Activated CD4-positive, alpha-beta T cell treated with anti-CD3 and anti-CD28 coated beads for 36 hours (primary cell): Measurements from ENCODE around the gene IL17A. TPM values are rescaled to one million over a fixed set of nuclear protein-coding genes. Genes with fewer than 3 reads are reported as not detected.
A peak's percentile ranks its signal among the peaks of the same experiment; 100 is the strongest.

ENCODE experiments used
- ATAC-seq: fragments of 200-7000 bp; cut with Tn5 transposase; one replicate; pipeline ENCODE4 v1.10.0; 2021; ENCODE audit warnings: mild to moderate bottlenecking, moderate library complexity
- CTCF ChIA-PET: fragments of 350-600 bp; sonication (Branson Sonifier 250); formaldehyde crosslinking; loops from one replicate; lab custom pipeline; 2021; ENCODE audit warnings: antibody characterized with exemption; lab: Charles Lee
- POLR2A ChIA-PET: fragments of 350-600 bp; sonication (Branson Sonifier 250); formaldehyde crosslinking; loops from one replicate; lab custom pipeline; 2021; ENCODE audit warnings: antibody characterized with exemption, inconsistent platforms; lab: Charles Lee
- DNase-seq: peaks from one replicate; pipeline ENCODE4 v3.0.0-alpha.2; 2020
- H3K27ac Mint-ChIP-seq: one replicate; pipeline ENCODE4 v1.8.0; 2021; ENCODE audit warnings: mixed read lengths
- H3K27me3 Mint-ChIP-seq: one replicate; pipeline ENCODE4 v1.8.0; 2021; ENCODE audit warnings: mixed read lengths
- H3K36me3 Mint-ChIP-seq: one replicate; pipeline ENCODE4 v1.8.0; 2021; ENCODE audit warnings: low read depth, mixed read lengths
- H3K4me1 Mint-ChIP-seq: one replicate; pipeline ENCODE4 v1.8.0; 2021; ENCODE audit warnings: mixed read lengths
- H3K4me3 Mint-ChIP-seq: one replicate; pipeline ENCODE4 v1.8.0; 2021; ENCODE audit warnings: mild to moderate bottlenecking, moderate library complexity, mixed read lengths
- H3K9me3 Mint-ChIP-seq: one replicate; pipeline ENCODE4 v1.8.0; 2021; ENCODE audit warnings: low read depth, mixed read lengths
- intact Hi-C, 2 experiments: fragments of 100-400 bp; cut with DNase I in 1 of 2; cut with micrococcal nuclease in 1 of 2; formaldehyde crosslinking; loops; one replicate each; pipeline versions ENCODE4 v1.14.2 to v1.15.1; 2022 to 2024; cut with DNase I, micrococcal nuclease
- total RNA-seq, 2 experiments: library from RNA; stranded (reverse); gene quantifications; one replicate each; pipeline ENCODE4 v1.2.3, GENCODE V29; 2021

Gene IL17A
- total RNA-seq, 2 experiments from 2014 or later, result 9.1 to 11.9 TPM

GRCh38 chr6:52152070-52152423 is 34.1 kb upstream of the IL17A start:
- no peak for ATAC-seq
- Mint-ChIP-seq H3K4me1 (peaks cover 21% of the 10 kb centered on the region), H3K27ac (no peak overlapping the region), H3K27me3 (peaks cover 12% of the 10 kb centered on the region), H3K9me3 (no peaks in the 10 kb centered on the region), H3K4me3 (no peak overlapping the region), H3K36me3 (no peaks in the 10 kb centered on the region)
- POLR2A ChIA-PET, result no interaction called here
- intact Hi-C loops, result no loop called here
- CTCF ChIA-PET, result interaction anchor here (0.8 to 1.5 kb wide), 2 partner anchors 8 to 152 kb away, joined by 3 read pairs; no protein-coding TSS in a partner anchor
- no peak for DNase-seq

DNA sequence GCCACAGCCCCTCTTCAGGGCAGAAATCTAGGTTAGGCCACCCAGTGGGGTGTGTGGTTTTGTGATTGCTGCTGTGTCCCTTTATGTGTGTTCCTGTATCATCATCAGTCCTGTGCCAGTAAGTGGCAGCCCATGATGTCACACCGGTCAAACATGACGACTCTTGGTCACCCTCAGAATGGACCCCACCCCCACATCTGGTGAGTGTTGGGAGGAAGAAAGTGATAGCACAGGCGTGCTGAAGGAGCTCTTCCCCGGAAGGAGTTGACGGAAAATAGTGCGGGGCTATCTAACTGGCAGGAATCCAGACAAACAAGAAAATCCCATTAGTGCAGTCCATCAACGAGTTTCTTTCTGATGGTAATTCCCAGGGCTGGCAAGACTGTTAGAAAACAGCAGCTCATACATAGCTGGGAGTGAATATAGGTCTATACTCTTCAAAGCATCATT is 33.4 kb upstream of the IL17A start:
- Mint-ChIP-seq H3K27me3 (peaks cover 12% of the 10 kb centered on the region), H3K9me3 (no peaks in the 10 kb centered on the region), H3K4me3 (no peak overlapping the region), H3K27ac (peak overlapping the region; percentile 6), H3K4me1 (peaks cover 28% of the 10 kb centered on the region), H3K36me3 (no peaks in the 10 kb centered on the region)
- intact Hi-C loops, result no loop called here
- no peak for DNase-seq
- ATAC-seq, result no peak
- POLR2A ChIA-PET, result no interaction called here
- CTCF ChIA-PET, result interaction anchor here (0.6 to 1.1 kb wide), 3 partner anchors 28 to 101 kb away, joined by 3 to 4 read pairs (median 3); no protein-coding TSS in a partner anchor

GRCh38 chr6:52154381-52154780 is 31.8 kb upstream of the IL17A start:
- intact Hi-C loops, result no loop called here
- H3K27me3 Mint-ChIP-seq, result peaks cover 10% of the 10 kb centered on the region
- ATAC-seq (no peak), DNase-seq (no peak)
- no peak overlapping the region for H3K4me3 Mint-ChIP-seq
- POLR2A ChIA-PET, result no interaction called here
- CTCF ChIA-PET, result interaction anchor here (0.6 kb wide), 1 partner anchor 252 kb away, joined by 3 read pairs; no protein-coding TSS in a partner anchor
- no peaks in the 10 kb centered on the region for H3K36me3 Mint-ChIP-seq
- H3K4me1 Mint-ChIP-seq, result peaks cover 41% of the 10 kb centered on the region
- H3K9me3 Mint-ChIP-seq, result no peaks in the 10 kb centered on the region
- no peak overlapping the region for H3K27ac Mint-ChIP-seq

DNA sequence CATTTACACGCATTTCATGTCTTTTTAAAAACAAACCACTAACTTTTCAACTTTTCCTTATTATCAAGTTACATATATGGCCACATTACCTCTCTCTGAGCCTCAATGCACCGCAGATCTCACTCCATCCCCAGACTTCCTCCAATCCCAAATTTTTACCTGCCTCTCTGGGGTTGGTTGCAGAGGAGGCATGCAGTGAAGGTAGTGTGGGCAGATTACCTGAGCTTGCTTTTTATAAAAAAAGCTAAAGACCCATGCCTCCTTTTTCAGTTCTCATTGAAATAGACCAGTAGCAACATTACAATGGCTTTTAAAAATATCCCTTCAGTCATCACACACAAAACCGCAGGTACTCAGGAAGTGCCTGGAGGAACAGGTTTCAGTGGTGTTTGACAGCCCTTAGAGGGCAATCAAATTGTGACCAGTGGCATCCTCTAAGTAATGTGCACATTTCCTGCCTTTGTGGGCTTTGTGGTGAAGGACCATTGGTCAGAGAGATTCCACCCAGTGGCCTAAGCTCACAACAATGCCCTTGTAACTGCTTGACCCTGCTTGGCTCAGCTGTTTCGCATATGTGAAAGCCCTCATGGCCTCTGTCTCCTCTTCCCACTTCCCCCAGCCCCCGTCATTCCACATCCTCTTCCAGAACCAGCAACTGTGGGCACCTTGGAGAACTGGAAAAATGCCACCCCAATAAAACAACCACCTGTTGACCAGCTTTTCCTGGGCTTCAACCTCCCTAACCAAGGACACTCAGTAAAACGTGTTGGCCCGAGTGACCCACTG is 30.2 kb upstream of the IL17A start:
- Mint-ChIP-seq H3K4me3 (peak overlapping the region; percentile 9), H3K27me3 (peaks cover 10% of the 10 kb centered on the region), H3K36me3 (peaks cover 4% of the 10 kb centered on the region), H3K4me1 (peaks cover 54% of the 10 kb centered on the region), H3K27ac (peak overlapping the region; percentile 97), H3K9me3 (peaks cover 3% of the 10 kb centered on the region)
- peak; percentile 16 for DNase-seq
- ChIA-PET CTCF (interaction anchor here (0.5 to 1.7 kb wide), 8 partner anchors 49 to 245 kb away, joined by 3 to 7 read pairs (median 3); no protein-coding TSS in a partner anchor), POLR2A (no interaction called here)
- intact Hi-C loops, result loop anchor here in 1 of 2 experiments (2.0 kb wide), 1 partner anchor 93 kb away; no protein-coding TSS in a partner anchor
- no peak for ATAC-seq

DNA sequence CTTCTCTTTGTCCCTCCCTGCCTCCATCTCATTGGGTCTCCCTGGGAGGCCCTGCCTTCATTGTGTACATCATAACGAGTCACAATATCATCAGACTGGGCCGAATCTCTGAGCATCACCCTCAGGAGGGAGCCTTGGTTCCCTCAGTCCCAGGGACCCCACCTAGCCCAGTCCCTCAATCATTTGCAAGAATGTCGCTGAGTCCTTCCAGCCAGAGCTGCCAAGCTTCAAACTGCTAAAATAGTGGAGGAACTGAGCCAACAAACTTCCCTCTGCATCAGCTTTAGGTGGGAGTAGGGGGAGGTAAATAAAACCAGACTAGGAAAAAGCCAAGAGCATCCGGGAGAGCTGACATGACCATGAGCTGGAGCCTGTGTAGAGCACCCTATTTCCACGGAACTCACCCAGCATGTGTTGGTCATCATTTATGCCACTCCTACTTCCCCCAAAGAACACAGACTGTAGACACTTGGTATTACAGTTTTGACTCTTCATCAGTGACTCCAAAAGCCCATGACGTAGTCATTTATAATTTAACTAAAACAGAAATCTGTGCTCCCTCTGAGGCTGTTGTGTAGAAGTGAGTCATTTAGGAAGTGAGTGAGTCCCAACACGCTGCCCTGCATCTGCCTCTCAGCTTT is 28.8 kb upstream of the IL17A start:
- H3K27ac Mint-ChIP-seq, result peak overlapping the region; percentile 97
- ATAC-seq, result peak; percentile 81
- POLR2A ChIA-PET, result interaction anchor here (0.6 to 1.7 kb wide), 4 partner anchors 50 to 205 kb away, joined by 3 to 4 read pairs (median 3); partner anchors contain the start of genes MCM3 and PAQR8
- peaks cover 5% of the 10 kb centered on the region for H3K27me3 Mint-ChIP-seq
- peaks cover 7% of the 10 kb centered on the region for H3K9me3 Mint-ChIP-seq
- H3K36me3 Mint-ChIP-seq, result peaks cover 10% of the 10 kb centered on the region
- peaks cover 68% of the 10 kb centered on the region for H3K4me1 Mint-ChIP-seq
- intact Hi-C loops, result loop anchor here (1.0 to 2.0 kb wide), 6 partner anchors 70 to 237 kb away; no protein-coding TSS in a partner anchor
- CTCF ChIA-PET, result interaction anchor here (0.8 to 1.7 kb wide), 11 partner anchors 42 to 908 kb away, joined by 3 to 5 read pairs (median 3); partner anchors contain the start of genes FBXO9 and MCM3
- DNase-seq, result peak; percentile 75
- peak overlapping the region; percentile 16 for H3K4me3 Mint-ChIP-seq

GRCh38 chr6:52160472-52161104 is 25.6 kb upstream of the IL17A start:
- CTCF ChIA-PET, result interaction anchor here (0.6 to 1.6 kb wide), 14 partner anchors 9 to 239 kb away, joined by 3 to 7 read pairs (median 3); no protein-coding TSS in a partner anchor
- Mint-ChIP-seq H3K27me3 (peaks cover 9% of the 10 kb centered on the region), H3K4me1 (peaks cover 84% of the 10 kb centered on the region), H3K9me3 (peaks cover 7% of the 10 kb centered on the region), H3K36me3 (peaks cover 10% of the 10 kb centered on the region), H3K4me3 (no peak overlapping the region), H3K27ac (peak overlapping the region; percentile 88)
- DNase-seq (peak; percentile 47), ATAC-seq (peak; percentile 60)
- POLR2A ChIA-PET, result interaction anchor here (0.6 to 1.1 kb wide), 5 partner anchors 21 to 237 kb away, joined by 3 to 5 read pairs (median 3); partner anchors contain the start of gene PAQR8
- intact Hi-C loops, result loop anchor here (1.0 to 10.0 kb wide), 8 partner anchors 40 to 832 kb away; partner anchors contain the start of genes EFHC1 (in 1 of the 2) and TRAM2 (in 1 of the 2)

- Mint-ChIP-seq H3K9me3 (peaks cover 7% of the 10 kb centered on the region), H3K27me3 (peaks cover 9% of the 10 kb centered on the region), H3K4me3 (peak overlapping the region; percentile 14), H3K36me3 (peaks cover 10% of the 10 kb centered on the region), H3K27ac (peak overlapping the region; percentile 88), H3K4me1 (peaks cover 71% of the 10 kb centered on the region)
- DNase-seq, result peak; percentile 55
- peak; percentile 46 for ATAC-seq
- ChIA-PET POLR2A (interaction anchor here (0.6 to 1.9 kb wide), 2 partner anchors 34 to 103 kb away, joined by 3 to 4 read pairs; no protein-coding TSS in a partner anchor), CTCF (interaction anchor here (0.7 to 5.9 kb wide), 24 partner anchors 14 to 230 kb away, joined by 3 to 106 read pairs (median 5); partner anchors contain the start of gene MCM3)
- intact Hi-C loops, result loop anchor here (1.0 to 10.0 kb wide), 13 partner anchors 39 to 830 kb away; partner anchors contain the start of genes MCM3 (in 2 of the 2), EFHC1 (in 1 of the 2) and TRAM2 (in 1 of the 2)
These were observed 24.3 kb upstream of the IL17A start for GRCh38 chr6:52161689-52162438.

- POLR2A ChIA-PET, result interaction anchor here (0.6 to 1.9 kb wide), 5 partner anchors 74 to 212 kb away, joined by 3 to 4 read pairs (median 3); no protein-coding TSS in a partner anchor
- peak overlapping the region; percentile 88 for H3K27ac Mint-ChIP-seq
- H3K36me3 Mint-ChIP-seq, result peaks cover 10% of the 10 kb centered on the region
These were observed 23.0 kb upstream of the IL17A start for GRCh38 chr6:52162940-52163908.

More at GRCh38 chr6:52162940-52163908, 23.0 kb upstream of the IL17A start:
- no peak for DNase-seq
- peaks cover 14% of the 10 kb centered on the region for H3K27me3 Mint-ChIP-seq
- intact Hi-C loops, result loop anchor here (1.0 to 10.0 kb wide), 14 partner anchors 38 to 829 kb away; partner anchors contain the start of genes MCM3 (in 2 of the 2) and TRAM2 (in 1 of the 2)
- H3K4me3 Mint-ChIP-seq, result no peak overlapping the region
- peaks cover 58% of the 10 kb centered on the region for H3K4me1 Mint-ChIP-seq
- peaks cover 7% of the 10 kb centered on the region for H3K9me3 Mint-ChIP-seq
- ATAC-seq, result peak; percentile 27
- CTCF ChIA-PET, result interaction anchor here (0.8 to 5.9 kb wide), 27 partner anchors 9 to 253 kb away, joined by 3 to 106 read pairs (median 5); partner anchors contain the start of gene MCM3
